22Rv1 (cell line): ENCODE data around the gene NLE1.

Experiments used
- H3K27ac ChIP-seq: fragments of 450-650 bp; 2 replicates; pipeline ENCODE4 v1.5.1; 2017
- ZFX ChIP-seq: fragments of 450-650 bp; IDR thresholded peaks from 2 replicates; pipeline ENCODE4 v1.6.1; 2017; ENCODE audit warnings: antibody characterized with exemption, borderline replicate concordance
- TF ChIP-seq, protein P1 (sequence below): fragments of 450-650 bp; IDR thresholded peaks from 2 replicates; pipeline ENCODE4 v1.5.1; 2017; ENCODE audit warnings: mild to moderate bottlenecking

The NLE1 gene

GRCh38 chr17:35083071-35083470, 59.0 kb downstream of the NLE1 start:
- no peak overlapping the region for H3K27ac ChIP-seq
- TF ChIP-seq, protein P1, sequence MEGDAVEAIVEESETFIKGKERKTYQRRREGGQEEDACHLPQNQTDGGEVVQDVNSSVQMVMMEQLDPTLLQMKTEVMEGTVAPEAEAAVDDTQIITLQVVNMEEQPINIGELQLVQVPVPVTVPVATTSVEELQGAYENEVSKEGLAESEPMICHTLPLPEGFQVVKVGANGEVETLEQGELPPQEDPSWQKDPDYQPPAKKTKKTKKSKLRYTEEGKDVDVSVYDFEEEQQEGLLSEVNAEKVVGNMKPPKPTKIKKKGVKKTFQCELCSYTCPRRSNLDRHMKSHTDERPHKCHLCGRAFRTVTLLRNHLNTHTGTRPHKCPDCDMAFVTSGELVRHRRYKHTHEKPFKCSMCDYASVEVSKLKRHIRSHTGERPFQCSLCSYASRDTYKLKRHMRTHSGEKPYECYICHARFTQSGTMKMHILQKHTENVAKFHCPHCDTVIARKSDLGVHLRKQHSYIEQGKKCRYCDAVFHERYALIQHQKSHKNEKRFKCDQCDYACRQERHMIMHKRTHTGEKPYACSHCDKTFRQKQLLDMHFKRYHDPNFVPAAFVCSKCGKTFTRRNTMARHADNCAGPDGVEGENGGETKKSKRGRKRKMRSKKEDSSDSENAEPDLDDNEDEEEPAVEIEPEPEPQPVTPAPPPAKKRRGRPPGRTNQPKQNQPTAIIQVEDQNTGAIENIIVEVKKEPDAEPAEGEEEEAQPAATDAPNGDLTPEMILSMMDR, result no peak
- TF ChIP-seq ZFX, result no peak

- TF ChIP-seq ZFX, result no peak
- TF ChIP-seq, protein P1, result no peak
- no peak overlapping the region for H3K27ac ChIP-seq
Measured at GRCh38 chr17:35082073-35082657, 59.9 kb downstream of the NLE1 start.

DNA sequence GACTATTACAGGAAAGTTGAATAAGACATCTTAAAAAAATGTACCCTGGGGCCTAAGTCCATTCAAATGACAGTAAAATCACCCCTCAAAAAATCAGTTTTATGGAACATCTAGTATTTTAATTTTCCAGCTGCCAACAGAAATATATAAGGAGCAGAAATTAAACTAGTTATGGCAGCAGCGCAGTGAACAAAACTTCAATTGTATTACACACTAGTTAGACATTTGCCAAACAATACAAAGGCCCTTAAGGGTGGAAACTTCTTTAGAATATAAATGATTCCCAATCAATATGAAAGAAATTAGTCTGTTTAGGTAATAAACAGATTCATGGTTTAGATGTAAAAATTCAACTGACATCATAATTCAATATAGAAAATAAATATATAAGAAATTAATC, 60.5 kb downstream of the NLE1 start:
- H3K27ac ChIP-seq, result no peak overlapping the region
- TF ChIP-seq ZFX, result no peak
- TF ChIP-seq, protein P1, result no peak

DNA sequence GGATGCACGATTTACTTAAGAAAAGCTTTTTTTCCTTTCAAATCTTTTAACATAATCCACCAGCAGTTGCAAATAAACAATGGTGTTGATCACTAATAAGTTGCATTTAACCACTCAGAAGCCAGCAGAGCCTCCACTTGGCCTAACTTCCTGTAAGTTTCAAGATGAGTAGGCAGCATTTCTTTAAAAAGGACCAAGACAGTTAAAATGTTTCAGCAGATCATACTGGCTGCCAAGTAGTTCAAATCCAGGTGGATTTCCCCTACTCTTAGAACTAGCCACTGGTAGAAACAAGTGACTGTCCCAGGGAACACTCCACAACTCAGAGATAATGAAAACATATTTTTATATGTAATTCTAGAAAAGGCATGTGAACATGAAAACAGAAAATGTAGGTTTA, 61.6 kb downstream of the NLE1 start:
- TF ChIP-seq, protein P1, result no peak
- TF ChIP-seq ZFX, result no peak
- no peak overlapping the region for H3K27ac ChIP-seq

GRCh38 chr17:35079547-35080423, 62.3 kb downstream of the NLE1 start:
- TF ChIP-seq ZFX, result no peak
- TF ChIP-seq, protein P1, result no peak
- no peak overlapping the region for H3K27ac ChIP-seq
